SIG-M5 treated with dmso at 0.1 percent for 504 hours (cell line): Measurements from ENCODE around the gene MEF2C.
"Not testable (repeated sequence)": the region's sequence is repeated elsewhere in the genome, so short reads cannot be mapped to it uniquely, and the experiment has no call there.

Experiments used
- DNase-seq: peaks from one replicate; lab custom pipeline; 2025; ENCODE audit not compliant: unreplicated experiment; lab: John Stamatoyannopoulos, UW

The MEF2C gene

DNA sequence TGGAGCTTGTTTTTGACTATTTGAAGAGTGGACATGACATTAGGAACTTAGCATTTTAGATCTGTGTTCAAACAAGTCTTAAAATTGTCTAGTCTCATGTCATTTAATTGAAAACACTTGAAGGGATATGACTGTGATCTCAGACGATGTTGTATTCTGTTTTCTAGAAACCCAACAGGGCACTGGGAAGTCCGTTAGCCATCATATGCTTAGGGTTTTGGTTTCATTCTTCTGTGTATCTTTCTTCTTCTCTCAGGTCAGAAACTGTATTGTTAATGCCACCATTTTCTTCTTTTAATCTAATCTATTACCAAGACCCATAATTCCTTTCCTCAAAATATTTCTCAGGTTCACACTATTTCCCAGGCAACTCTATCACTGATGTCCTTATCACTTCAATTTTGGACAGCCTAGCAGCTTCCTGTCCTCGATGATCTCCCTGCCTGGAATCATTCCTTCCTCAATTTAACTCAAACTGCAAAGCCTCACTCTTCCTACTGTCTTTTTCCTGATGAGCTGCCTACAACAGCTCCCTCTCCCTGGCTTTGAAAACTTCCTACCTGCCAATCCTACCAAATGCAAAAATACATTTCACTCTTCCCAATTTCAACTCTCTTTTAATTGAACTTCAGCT lies 77.7 kb downstream of the MEF2C start:
- DNase-seq = no peak

DNA sequence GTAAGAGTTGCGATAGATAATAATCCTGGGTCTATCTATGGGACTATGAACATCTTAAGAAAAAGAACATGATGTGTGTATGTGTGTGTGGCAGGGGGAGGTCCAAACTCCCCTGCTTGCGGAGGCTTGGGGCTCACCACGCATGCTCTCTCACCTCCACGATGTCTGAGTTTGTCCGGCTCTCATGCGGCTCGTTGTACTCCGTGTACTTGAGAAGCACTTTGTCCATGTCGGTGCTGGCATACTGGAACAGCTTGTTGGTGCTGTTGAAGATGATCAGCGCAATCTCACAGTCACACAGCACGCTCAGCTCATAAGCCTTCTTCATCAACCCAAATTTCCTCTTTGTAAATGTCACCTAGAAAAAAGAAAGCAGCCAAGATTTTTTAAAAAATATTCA lies 78.5 kb downstream of the MEF2C start:
- no peak for DNase-seq

- DNase-seq = no peak
Observed at GRCh38 chr5:88803309-88803708, 79.7 kb downstream of the MEF2C start.

DNA sequence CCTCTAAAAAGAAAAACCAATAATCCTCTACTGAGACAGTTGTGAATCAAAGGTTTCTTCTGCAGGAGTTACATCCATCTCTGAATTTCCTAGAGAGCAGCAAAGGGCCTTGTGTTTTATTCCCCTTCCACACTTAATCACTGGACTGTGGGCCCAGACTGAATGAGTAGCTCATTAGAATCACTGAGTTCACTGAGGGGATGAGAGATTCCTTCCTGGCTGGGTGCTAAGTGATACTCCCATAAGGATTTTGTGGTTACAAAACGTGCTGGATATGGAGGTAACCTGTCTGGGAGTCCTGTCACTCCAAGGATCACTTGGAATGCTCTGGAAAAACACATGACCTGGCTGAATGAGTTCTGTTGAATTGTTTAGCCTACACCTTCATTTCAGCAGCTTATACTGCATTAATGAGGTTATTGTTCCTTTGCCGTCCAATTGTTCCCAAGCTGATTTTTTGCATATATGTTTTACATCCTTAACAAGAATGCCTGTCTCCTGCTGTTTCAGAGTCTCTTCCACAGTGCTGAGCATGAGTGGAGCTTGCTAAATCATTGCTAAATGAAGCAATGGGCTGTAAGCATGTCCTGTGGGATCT lies 82.9 kb downstream of the MEF2C start:
- DNase-seq = no peak

DNA sequence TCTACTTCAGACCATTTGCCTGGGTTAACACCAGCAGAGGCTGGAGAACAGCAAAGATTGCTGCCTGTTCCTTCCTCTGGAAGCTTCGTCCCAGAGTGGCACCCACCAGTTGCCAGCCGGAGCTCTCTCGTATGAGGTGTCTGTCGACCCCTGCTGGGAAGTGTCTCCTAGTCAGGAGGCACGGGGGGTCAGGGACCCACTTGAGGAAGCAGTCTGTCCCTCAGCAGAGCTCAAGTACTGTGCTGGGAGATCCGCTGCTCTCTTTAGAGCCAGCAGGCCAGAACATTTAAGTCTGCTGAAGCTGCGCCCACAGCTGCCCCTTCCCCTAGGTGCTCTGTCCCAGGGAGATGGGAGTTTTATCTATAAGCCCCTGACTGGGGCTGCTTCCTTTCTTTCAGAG lies 84.1 kb downstream of the MEF2C start:
- not testable (repeated sequence) for DNase-seq

DNA sequence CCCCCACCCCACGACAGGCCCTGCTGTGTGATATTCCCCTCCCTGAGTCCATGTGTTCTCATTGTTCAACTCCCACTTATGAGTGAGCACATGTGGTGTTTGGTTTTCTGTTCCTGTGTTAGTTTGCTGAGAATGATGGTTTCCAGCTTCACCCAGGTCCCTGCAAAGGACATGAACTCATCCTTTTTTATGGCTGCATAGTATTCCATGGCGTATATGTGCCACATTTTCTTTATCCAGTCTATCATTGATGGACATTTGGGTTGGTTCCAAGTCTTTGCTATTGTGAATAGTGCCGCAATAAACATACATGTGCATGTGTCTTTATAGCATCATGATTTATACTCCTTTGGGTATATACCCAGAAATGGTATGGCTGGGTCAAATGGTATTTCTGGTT lies 89.2 kb downstream of the MEF2C start:
- not testable (repeated sequence) for DNase-seq

- no peak for DNase-seq
Observed at GRCh38 chr5:88792144-88792840, 90.7 kb downstream of the MEF2C start.

- no peak for DNase-seq
Observed at GRCh38 chr5:88787856-88788255, 95.1 kb downstream of the MEF2C start.

GRCh38 chr5:88786789-88787188 lies 96.2 kb downstream of the MEF2C start:
- no peak for DNase-seq

- DNase-seq = no peak
Observed at GRCh38 chr5:88785746-88786565, 97.0 kb downstream of the MEF2C start.

- no peak for DNase-seq
Observed at GRCh38 chr5:88782571-88782970, 100.4 kb downstream of the MEF2C start.

GRCh38 chr5:88780736-88781135 lies 102.2 kb downstream of the MEF2C start:
- no peak for DNase-seq

GRCh38 chr5:88778736-88779135 lies 104.2 kb downstream of the MEF2C start:
- no peak for DNase-seq

DNA sequence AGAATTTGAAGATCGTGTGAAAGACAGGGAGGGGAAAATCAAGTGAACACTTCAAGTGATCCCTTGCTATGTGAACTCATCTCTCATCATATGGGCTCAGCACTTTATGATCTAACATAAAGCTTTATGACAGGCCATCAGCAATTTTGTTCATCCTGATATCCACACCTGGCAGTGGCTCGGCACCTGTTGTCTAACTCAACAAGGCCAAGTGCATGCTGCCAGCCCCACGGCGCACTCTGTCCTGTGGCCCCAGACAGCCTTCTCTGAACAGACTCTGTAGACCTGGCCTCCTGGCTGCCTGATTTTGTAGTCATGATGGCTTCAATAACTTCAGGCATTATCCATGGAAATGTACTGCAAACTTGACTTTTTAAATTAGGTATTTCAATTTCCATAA lies 106.3 kb downstream of the MEF2C start:
- DNase-seq = no peak

DNA sequence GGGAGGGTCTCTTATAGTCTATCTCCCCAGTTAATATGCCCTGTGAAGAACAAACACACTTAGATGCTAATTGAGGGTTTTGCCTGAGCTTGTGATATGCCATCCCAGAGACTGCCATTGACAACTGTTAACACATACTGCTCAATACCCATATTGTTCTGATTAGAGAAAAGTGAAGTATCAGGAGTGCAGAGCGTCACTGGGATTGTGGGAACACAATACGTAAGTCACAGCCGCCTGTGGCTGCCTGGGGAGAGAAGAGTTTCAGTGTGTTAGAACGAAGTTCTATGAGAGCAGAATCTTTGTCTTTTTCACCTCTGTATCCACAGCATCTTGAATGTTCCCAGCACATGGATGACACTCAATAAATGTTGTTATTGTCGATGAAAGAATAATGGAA lies 110.2 kb downstream of the MEF2C start:
- no peak for DNase-seq

DNA sequence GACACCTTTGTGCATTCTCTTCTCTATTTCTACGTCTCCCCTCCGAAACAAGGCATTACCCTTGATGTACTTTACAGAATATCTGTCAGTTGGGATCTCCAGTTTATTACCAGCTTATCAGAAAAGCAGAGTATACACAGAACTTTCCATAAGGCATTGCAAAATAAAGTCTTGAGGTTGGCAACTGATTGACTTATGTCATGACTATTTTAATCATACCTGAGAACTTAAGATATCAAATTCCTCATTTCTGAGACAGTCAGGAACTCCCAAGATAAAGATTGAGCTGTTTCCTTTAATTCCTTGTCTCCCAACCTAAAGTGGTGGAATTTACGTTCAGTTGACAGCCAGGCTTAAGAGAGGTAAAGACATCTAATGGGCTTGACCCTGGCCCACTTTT lies 110.9 kb downstream of the MEF2C start:
- DNase-seq = no peak

- DNase-seq = no peak
Observed at GRCh38 chr5:88770276-88771257, 112.4 kb downstream of the MEF2C start.

DNA sequence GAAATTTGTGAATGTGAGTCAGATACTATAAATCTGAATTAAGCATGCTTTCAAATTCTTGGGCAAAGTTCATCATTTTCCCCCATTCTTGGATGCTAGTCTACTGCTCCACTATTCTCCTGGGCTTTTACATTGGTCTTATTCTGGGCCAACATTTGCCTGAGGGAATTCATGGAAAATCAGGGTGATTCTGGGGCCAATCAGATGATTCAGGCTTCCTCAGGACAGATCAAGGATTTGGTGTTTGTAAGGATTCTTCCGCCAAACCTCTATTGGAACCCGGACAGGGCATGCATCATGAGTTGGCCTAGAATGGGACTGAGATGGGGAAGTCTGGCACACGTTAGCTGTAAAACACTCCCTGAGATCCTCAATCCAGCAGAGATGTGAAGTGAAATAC lies 113.8 kb downstream of the MEF2C start:
- no peak for DNase-seq

GRCh38 chr5:88768411-88768810 lies 114.6 kb downstream of the MEF2C start:
- DNase-seq = no peak

GRCh38 chr5:88765798-88766197 lies 117.2 kb downstream of the MEF2C start:
- DNase-seq = no peak

DNA sequence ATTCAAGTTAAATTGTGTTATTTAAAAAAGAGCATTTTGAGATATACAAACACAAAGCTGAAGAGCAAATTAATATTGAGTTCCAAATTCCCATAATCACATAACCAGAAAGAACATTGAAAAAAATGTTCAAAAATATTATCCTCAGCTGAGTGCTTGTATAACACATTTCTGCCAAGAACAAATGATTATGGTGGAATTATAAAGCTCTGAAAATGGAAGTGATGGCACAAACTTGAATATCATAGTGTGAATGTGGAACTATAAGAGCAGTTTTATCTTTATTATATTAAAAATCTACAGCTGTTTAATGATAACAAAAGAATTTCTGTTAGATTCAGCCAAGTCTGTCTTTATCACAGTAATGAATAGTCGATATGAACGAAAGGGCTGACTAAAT lies 117.8 kb downstream of the MEF2C start:
- DNase-seq = no peak
